Stimulated activated CD4-positive, alpha-beta T cell treated with anti-CD3 and anti-CD28 coated beads, Interleukin-1b, Interleukin-23, amount 100 ng/mL, for 4 hours (primary cell): ENCODE measurements around the gene TEKT2.

Experiments
- DNase-seq, 2 donors: peaks; one replicate each; pipeline ENCODE4 v3.0.0-alpha.2; 2020; ENCODE audit warnings: low read depth in 2 of 2

The TEKT2 gene

DNA sequence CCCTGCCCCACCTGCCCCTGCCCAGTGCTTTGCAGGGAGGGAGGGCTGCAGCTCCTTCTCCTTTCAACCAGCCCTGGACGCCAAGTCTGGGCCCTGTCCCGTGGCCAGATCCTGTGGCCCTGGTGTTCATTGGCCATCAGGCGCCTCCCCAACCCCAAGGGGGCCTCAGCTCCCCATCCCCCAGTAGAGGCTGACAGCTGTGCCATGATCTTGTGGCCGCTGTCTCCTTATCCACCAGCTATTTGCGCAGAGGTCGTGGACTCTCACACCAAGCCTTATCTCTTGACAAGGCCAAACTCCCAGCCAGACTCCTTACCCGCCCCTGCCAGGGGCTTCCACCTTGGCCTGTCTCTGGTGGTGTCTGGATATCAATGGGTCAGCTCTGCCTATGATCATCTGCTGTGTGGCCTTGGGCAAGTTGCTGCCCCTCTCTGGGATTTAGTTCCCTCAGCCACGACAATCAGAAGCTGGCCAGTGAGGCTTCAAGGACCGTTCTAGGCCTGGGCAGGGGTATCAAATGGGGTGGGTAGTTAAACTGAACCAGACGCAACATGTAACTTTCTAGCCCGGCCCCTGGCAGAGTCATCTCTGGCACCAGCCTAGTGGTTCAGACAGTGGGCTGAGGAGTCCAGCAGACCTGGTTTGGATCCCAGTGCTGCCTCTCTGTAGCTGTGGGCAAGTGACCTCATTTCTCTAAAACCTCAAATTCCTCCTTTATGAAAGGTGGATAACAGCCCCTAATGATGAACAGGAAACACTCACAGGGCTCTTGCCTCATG lies 44.4 kb downstream of the TEKT2 start:
- no peak for DNase-seq

DNA sequence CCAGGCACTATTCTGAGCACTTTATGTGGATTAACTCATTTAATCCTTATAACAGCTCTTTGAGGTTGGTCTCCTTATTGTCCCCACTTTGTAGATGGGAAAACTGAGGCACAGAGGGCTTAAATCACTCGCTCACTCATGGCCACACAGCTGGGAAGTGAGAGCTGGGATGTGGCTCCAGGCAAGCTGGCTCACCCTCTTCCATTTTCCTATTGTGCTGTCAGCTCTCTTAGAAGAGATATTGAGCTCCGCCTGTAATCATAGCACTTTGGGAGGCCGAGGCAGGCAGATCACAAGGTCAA lies 45.0 kb downstream of the TEKT2 start:
- DNase-seq = no peak

- DNase-seq = no peak
Measured at GRCh38 chr1:36132029-36132428, 48.1 kb downstream of the TEKT2 start.

DNA sequence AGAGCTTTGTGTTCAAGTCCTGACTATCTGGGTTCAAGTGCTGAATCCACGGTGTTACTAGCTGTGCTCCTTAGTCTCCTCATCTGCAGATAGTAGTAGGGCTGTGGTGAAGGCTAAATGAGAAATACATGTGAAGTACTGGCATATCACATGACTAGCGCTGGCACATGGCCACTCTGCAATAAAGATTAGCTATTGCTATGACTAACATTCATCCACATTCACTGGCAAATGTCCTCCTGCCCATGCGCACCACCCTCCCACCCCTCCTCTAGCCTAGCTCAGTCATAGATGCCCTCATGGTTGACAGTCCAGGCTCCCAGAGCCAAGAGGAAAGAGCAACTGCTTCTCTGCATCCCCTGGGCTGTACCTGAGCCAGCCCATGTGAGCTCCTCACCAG lies 49.6 kb downstream of the TEKT2 start:
- DNase-seq = no peak

- DNase-seq = no peak
Measured at GRCh38 chr1:36134031-36134430, 50.1 kb downstream of the TEKT2 start.

DNA sequence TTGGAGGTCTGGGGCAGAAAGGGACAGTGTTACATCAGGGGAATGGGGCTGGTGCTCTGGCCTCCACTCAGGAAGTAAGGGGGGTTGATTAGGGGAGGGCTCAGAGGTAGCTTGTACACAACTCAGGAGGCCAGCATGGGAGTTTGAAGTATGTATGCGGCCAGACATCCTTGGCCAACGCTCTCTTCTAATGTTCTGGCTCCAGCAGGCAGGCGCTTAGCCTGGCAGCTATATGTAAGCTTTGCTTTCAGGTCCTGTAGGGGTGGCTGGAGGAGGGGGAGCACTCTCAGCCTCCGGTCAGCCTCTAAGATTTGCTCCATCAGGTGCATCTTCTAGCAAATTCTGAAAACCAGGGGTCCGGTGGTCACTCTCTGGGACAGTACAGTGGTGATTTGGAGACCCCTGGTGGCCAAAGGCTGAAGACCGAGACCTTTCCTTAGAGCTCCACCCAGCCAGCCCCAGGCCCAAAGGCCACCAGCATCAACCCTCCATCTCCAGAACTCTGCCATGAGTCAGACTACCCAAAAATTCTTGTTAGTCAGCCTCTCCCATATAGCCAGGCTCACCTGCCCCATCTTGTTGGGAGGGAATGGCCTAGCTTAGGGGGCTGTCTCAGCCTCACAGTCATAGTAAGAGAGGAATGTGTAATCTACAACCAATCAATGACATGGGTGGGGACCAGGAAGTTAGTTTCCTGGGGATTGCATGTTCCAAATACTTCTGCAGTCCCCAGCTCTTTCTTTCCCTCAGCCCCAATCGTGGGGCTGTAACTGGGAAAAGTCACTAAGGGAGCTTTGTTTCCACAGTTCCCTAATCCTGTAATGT lies 50.8 kb downstream of the TEKT2 start:
- no peak for DNase-seq

DNA sequence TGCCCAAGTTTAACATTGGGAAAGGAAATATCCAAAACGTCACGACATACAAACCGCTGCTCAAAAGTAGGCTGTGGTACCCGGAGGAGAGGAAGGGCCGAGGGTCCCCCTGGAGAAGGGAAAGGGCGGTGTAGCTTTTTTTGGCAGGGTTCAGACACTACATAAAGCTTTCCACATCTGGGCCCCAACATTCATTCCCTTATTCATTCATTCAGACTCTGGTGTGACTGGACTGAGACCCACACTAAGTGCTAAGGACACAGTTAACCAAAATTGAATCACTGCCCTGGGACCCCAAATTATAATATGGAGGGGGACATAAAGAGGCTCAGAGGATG lies 51.4 kb downstream of the TEKT2 start:
- no peak for DNase-seq

DNA sequence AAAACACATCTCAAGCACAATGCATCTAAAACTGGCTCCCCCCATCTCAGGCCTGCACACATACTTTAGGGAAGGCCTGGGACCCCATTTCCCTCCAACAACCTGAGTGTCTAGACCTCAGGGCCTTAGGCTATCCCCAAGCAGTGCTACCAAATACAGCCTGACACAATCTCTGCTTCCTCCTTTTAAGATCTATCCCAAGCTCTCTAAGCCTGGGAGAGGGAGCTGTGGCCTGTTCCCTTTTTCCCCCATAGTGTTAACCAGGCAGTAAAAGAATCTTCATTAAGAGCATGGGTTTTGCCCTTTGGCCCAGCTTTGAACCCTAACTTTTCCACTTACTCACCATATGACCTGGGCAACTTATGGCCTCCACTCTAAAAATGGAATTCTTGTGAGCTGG lies 51.9 kb downstream of the TEKT2 start:
- no peak for DNase-seq

DNA sequence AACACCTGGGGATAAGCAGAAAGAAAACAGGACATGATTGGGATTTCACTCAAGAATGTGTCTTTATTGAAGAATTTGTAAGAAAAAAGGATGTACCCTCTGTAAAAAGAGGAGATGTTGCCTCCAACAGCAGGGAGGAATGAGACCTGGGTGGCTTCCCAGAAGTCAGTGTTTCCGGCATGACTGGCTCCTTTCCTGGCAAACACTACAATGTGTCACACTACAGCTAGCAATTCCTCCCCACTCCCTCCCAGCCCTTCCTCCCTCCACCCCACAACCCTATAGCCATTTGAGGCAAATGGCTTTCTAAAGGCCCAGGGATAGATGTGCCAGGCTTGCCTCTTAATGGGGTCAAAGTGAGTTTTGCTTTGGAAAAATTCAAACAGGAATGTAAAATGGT lies 52.6 kb downstream of the TEKT2 start:
- no peak for DNase-seq

GRCh38 chr1:36137226-36137625 lies 53.3 kb downstream of the TEKT2 start:
- DNase-seq = no peak

- no peak for DNase-seq
Measured at GRCh38 chr1:36137776-36138175, 53.9 kb downstream of the TEKT2 start.
